CMK (cell line): ENCODE results near the gene SFSWAP.
"Not testable (repeated sequence)": the region's sequence is repeated elsewhere in the genome, so short reads cannot be mapped to it uniquely, and the experiment has no call there.

ENCODE experiments used
- DNase-seq: peaks from one replicate; pipeline ENCODE4 v3.0.0-alpha.2; 2010; ENCODE audit warnings: low read depth

Gene SFSWAP

DNA sequence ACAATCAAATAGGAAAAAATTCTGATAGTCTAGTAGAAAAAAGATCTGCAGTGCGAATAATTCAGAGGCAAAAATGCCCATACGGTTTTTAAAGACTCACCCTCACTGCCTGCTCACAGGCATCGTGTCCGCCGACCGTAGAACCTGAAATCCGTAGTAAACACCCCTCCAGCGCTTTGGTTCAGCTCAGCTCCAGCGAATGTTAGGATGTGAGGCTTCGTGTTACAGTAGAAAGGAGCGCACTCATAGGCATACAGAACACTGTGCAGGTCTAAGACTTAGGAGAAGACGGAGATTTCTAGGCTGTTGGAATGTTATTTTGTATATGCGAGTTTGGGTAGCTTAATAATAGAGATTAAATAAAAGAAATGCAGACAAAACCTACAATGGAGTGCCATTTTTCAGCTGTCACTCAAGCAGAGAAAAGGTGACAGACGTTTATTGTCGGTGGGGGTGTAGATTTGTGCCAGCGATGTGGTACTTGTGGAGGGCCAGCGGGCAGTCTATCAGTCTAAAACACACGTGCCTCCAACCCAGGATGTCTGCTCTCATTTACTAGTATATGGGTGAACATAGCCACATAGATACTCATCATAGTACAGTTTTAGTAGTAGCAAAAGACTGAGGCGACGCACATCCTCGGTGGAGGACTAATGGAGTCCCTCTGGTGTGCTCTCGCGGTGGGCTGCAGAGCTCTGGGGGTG lies 25.7 kb downstream of the SFSWAP start:
- no peak for DNase-seq

DNA sequence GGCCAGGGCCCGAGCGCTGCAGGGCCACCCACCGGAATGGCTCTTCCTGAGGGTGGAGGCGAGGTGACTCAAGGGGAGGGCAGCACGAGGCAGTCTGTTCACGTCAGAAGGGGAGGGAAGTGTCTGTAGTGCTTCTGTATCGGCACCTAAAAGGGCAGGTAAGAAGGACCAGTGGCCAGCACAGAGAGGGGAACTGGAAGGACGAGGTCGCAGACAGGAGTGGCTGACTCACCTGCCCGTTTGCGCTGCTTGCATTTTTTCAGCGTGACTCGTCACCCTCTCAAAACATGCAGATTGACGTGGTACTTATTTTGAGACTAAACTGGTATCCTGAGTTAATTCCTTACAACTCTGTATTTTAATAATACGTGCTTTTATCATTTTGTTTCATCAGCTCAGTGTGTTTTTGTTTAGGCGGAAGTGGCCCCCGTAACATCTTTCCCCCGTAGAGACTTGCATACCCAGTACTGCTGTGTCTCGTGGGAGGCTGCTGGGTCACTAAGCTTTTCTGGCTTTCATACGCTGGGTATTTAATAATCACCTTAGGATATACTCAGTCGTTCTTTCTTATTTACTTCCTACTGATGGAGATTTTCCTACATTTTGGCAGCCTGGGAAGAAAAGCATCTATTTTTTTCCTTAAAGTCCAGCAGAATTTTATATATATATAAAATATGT lies 26.4 kb downstream of the SFSWAP start:
- DNase-seq: no peak

DNA sequence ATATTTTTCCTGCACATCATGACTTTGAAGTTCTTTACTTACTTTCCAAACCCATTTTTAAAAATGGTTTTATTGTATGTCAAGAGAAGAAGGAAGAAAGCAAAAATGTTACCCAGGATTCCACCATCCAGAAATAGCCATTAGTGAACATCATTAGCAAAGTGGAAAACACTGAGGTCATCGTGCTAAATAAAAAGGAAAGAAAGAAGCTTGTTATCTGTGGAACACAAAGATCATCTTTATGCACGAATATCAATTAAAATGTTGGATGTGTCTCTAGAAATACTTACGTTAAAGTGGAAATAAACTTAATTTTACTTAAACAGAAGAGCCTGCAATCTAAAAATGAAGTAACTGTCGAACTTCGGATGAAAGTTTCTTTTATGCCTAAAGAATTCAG lies 27.3 kb downstream of the SFSWAP start:
- DNase-seq: no peak

DNA sequence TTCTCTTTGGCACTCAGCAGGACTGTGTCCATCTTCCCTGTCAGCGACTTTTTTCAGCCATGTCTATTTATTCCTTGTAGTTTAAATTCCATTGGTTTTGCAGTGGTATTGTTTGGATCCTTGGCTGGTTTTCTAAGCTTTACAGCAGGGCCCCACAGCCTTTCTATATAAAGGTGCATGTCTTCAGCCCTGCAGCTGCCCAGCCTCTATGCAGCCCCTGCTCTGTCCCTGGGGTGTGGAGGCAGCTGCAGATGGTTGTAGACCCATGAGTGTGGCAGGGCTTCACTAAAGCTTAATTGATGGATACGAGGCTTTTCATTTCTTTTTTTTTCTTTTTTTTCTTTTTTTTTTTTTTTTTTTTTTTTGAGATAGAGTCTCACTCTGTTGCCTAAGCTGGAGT lies 29.7 kb downstream of the SFSWAP start:
- DNase-seq: no peak

DNA sequence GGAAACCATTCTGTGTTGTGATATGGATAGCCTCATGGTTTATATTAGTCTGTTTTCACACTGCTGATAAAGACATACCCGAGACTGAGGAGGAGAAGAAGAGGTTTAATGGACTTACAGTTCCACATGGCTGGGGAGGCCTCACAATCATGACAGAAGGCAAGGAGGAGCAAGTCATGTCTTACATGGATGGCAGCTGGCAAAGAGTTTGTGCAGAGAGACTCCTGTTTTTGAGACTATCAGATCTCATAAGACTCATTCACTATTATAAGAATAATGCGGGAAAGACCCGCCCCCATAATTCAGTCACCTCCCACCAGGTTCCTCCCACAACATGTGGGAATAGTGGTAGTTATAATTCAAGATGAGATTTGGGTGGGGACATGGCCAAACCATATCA lies 31.9 kb downstream of the SFSWAP start:
- not testable (repeated sequence) for DNase-seq

DNA sequence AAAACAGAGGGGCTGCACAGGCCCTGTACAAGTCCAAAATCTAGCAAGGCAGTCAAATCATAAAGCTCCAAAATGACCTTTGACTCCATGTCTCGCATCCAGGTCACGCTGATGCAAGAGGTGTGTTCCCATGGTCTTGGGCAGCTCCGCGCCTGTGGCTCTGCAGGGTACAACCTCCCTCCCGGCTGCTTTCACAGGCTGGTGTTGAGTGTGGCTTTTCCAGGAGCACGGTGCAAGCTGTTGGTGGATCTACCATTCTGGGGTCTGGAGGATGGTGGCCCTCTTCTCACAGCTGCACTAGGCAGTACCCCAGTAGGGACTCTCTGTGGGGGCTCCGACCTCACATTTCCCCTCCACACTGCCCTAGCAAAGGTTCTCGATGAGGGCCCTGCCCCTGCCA lies 32.5 kb downstream of the SFSWAP start:
- DNase-seq: not testable (repeated sequence)

DNA sequence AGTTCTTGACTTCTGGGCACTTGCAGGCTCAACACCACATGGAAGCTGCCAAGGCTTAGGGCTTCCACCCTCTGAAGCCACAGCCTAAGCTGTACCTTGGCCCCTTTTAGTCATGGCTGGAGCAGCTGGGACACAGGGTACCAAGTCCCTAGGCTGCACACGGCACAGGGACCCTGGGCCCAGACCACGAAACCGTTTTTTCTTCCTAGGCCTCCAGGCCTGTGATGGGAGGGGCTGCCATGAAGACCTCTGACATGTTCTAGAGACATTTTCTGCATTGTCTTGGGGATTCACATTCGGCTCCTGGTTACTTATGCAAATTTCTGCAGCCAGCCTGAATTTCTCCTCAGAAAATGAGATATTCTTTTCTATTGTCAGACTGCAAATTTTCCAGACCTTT lies 33.0 kb downstream of the SFSWAP start:
- DNase-seq: not testable (repeated sequence)

DNA sequence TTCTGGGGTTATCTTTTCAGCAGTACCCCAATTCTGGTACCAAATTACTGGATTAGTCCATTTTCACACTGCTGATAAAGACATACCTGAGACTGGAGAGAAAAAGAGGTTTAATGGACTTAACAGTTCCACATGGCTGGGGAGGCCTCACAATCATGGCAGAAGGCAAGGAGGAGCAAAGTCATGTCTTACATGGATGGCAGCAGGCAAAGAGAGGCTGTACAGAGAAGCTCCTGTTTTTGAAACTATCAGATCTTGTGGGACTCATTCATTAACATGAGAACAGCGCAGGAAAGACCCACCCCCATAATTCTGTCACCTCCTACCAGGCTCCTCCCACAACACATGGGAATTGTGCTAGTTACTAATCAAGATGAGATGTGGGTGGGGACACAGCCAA lies 33.8 kb downstream of the SFSWAP start:
- DNase-seq: not testable (repeated sequence)

DNA sequence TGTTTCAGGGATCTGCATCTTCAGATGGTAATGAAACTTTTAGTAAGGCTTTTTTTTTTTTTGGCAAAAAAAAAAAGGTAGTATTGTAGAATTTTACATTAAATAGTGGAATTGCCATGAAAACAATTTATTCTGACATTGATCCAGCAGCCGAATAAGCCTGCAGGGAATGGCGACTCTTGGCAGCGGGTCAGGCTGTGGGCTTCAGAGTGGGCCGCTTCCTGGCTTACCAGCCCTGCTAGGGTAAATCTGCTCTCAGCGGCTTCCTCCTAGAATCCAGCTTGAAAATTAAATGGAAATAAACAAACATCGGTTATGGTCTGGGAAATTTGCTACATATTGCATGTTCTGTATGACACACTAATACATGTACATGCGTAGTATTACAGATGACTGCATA lies 34.8 kb downstream of the SFSWAP start:
- DNase-seq: no peak

- DNase-seq: no peak
Measured at GRCh38 chr12:131747276-131748177, 36.6 kb downstream of the SFSWAP start.

DNA sequence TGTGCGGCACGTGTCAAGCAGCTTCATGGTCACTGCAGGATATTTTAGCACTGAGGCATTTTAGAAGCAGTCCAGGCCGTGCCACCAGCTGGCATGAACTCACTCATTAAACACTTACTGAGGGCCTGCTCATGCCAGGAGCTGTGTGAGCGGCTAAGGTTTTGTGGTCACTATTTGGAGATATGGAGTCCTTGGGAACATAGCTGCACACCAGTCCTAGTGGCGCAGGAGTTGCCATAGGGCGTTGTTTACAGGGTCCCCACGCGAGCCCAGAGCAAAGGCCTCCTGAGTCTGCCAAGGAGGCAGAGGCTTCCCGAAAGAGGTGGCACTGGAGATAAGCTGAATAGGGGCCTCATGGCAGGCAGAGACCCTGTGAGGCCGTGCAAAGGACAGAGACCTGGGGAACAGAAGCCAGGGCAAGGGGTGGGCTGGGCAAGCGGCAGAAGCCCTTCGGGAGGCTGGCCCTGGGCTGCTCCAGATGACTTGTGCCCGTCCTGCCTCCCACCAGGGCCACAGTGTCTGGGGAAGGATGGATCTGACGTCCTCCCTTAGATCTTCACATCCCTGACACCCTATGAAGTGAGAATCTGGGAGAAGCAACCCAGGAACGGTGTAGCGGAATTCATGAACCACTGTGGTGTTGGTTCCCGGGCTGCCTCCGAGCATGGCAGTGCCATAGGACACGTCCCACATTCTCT lies 38.9 kb downstream of the SFSWAP start:
- DNase-seq: no peak

DNA sequence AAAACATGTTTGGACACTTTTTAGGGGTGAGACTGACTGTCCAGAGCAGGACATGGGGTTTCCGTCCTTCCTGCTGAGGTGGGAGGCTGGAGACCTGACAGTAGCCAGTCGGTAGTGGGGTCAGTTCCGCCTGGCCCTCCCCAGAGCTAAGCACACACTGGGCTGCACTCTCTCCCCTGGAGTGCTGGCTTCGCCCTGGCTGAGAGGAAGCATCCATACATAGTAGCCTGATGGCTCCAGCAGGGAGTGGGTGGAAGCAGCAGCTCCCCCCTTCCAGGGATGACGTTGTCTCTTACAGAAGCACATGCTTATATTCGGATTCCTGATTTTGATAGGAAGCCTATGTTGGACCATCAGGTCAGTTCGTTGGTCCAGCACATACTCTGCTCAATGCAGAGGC lies 40.4 kb downstream of the SFSWAP start:
- DNase-seq: no peak

GRCh38 chr12:131752451-131752850 lies 41.6 kb downstream of the SFSWAP start:
- DNase-seq: no peak

- no peak for DNase-seq
Measured at GRCh38 chr12:131753005-131753404, 42.1 kb downstream of the SFSWAP start.

- DNase-seq: no peak
Measured at GRCh38 chr12:131753757-131754156, 42.9 kb downstream of the SFSWAP start.

- DNase-seq: no peak
Measured at GRCh38 chr12:131754184-131754583, 43.3 kb downstream of the SFSWAP start.

- DNase-seq: no peak
Measured at GRCh38 chr12:131755305-131756113, 44.6 kb downstream of the SFSWAP start.

DNA sequence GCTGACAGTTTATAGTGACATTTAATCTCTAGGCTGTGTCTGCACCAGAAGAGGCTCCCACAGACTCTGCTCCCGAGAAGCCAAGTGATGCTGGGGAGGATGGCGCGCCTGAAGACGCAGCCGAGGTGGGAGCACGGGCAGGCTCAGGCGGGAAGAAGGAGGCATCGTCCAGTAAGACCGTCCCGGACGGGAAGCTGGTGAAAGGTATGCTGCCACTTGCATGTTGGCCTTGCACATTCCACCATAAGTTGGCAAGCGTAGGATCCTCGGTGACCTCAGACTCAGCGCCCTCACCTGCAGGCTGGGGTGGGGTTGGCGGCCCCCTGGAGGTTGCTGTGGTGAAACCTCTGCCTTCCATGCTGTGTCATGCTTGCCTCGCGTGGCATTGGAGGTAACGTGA lies 45.6 kb downstream of the SFSWAP start:
- DNase-seq: no peak

DNA sequence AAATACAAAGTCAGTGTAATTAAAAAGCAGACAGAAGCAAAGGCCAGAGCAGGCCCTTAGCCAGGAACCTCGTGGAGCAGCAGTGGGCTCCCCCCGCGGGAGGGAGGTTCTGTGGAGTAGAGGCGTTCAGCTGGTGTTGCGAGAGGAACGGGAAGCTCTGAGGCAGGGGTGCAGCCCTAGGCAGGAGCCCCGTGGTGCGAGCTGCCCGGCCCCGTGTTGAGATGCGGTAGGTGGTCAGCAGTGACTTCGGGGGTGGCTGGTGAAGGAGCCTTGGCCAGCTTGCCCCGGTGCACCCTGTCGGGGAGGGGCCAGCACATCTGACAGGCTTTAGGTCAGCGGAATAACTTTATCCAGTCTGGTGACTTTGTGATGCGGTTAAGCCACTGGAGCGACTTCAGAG lies 46.2 kb downstream of the SFSWAP start:
- DNase-seq: no peak

- DNase-seq: no peak
Measured at GRCh38 chr12:131758016-131758739, 47.3 kb downstream of the SFSWAP start.

DNA sequence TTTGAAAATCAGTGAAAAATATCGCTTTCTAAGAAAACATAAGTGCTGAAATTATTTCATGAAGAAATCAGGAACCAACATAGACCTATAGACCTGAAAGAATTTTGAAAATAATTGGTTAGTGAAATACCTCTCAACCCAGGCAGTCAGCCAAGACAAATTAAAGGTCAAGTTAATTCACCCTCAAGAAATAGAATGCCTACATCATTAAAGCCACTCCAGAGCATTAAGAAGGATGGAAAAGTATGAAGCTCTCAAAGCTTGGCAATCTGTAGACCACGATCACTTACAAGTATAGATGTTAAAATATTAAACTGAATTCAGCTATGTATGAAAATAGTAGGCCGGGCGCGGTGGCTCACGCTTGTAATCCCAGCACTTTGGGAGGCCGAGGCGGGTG lies 48.3 kb downstream of the SFSWAP start:
- DNase-seq: no peak
